Measurements from ENCODE around the gene MAGI2.

MAGI2 gene

GRCh38 chr7:78350391-78350790 lies 1103.1 kb downstream of the MAGI2 start:
- DNase-seq (ENCODE audit: low spot score), result no peak
- no peak for TF ChIP-seq CTCF (IDR thresholded peaks at IDR 0.05; ENCODE audit: borderline replicate concordance, control extremely low read depth, extremely low read depth, insufficient read depth, missing control alignments)
- in situ Hi-C loops (cut with MboI; ENCODE audit: low sequenced_read_pairs, unreplicated experiment), result no loop called here

- in situ Hi-C loops (cut with MboI; ENCODE audit: low sequenced_read_pairs, unreplicated experiment), result no loop called here
- no peak for DNase-seq (ENCODE audit: low spot score)
- TF ChIP-seq CTCF (IDR thresholded peaks at IDR 0.05; ENCODE audit: borderline replicate concordance, control extremely low read depth, extremely low read depth, insufficient read depth, missing control alignments), result no peak
These were observed 1106.6 kb downstream of the MAGI2 start for GRCh38 chr7:78346827-78347226.

GRCh38 chr7:78345979-78346378 lies 1107.5 kb downstream of the MAGI2 start:
- no peak for TF ChIP-seq CTCF (IDR thresholded peaks at IDR 0.05; ENCODE audit: borderline replicate concordance, control extremely low read depth, extremely low read depth, insufficient read depth, missing control alignments)
- DNase-seq (ENCODE audit: low spot score), result no peak
- in situ Hi-C loops (cut with MboI; ENCODE audit: low sequenced_read_pairs, unreplicated experiment), result no loop called here

GRCh38 chr7:78345293-78345911 lies 1108.1 kb downstream of the MAGI2 start:
- no peak for DNase-seq (ENCODE audit: low spot score)
- in situ Hi-C loops (cut with MboI; ENCODE audit: low sequenced_read_pairs, unreplicated experiment), result no loop called here
- no peak for TF ChIP-seq CTCF (IDR thresholded peaks at IDR 0.05; ENCODE audit: borderline replicate concordance, control extremely low read depth, extremely low read depth, insufficient read depth, missing control alignments)

- no peak for TF ChIP-seq CTCF (IDR thresholded peaks at IDR 0.05; ENCODE audit: borderline replicate concordance, control extremely low read depth, extremely low read depth, insufficient read depth, missing control alignments)
- no peak for DNase-seq (ENCODE audit: low spot score)
- in situ Hi-C loops (cut with MboI; ENCODE audit: low sequenced_read_pairs, unreplicated experiment), result no loop called here
These were observed 1119.0 kb downstream of the MAGI2 start for GRCh38 chr7:78334426-78334825.

GRCh38 chr7:78333530-78334425 lies 1119.7 kb downstream of the MAGI2 start:
- TF ChIP-seq CTCF (IDR thresholded peaks at IDR 0.05; ENCODE audit: borderline replicate concordance, control extremely low read depth, extremely low read depth, insufficient read depth, missing control alignments), result no peak
- in situ Hi-C loops (cut with MboI; ENCODE audit: low sequenced_read_pairs, unreplicated experiment), result no loop called here
- DNase-seq (ENCODE audit: low spot score), result no peak

Data from GM13976 (cell line).